GM12865 (cell line): Measurements from ENCODE around the gene CDK9.
"Not testable (repeated sequence)": the region's sequence is repeated elsewhere in the genome, so short reads cannot be mapped to it uniquely, and the experiment has no call there.

ENCODE experiments used
- DNase-seq: peaks from one replicate; pipeline ENCODE4 v3.0.0; 2010; ENCODE audit warnings: low read depth
- H3K4me3 ChIP-seq: 2 replicates; pipeline ENCODE4 v1.5.1; 2011; ENCODE audit warnings: mild to moderate bottlenecking, low read depth, low read length, control low read depth
- TF ChIP-seq, protein P1 (sequence below): IDR thresholded peaks from 2 replicates; pipeline ENCODE4 v1.5.1; 2011; ENCODE audit warnings: low read length, control low read depth, low read depth, inconsistent platforms; ENCODE audit not compliant: insufficient read depth; ENCODE audit errors: missing control alignments

CDK9 gene

DNA sequence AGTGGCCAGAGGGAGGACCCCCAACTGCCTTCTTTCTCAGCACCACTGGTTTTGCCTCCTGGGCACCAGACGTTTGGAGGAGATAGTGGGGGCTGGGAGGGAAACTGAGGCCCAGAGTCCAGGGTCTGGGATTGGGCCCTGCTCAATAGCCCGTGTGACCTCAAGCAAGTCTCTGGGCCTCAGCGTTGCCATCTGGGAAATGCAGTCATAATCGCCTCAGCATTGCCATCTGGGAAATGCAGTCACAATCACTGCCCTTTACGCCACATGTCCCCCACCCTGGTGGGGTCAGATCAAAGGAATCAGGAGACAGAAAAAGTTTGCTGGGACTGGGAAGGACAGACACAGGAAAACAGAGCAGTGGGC lies 8.9 kb upstream of the CDK9 start:
- DNase-seq = peak; percentile 57
- TF ChIP-seq, protein P1, sequence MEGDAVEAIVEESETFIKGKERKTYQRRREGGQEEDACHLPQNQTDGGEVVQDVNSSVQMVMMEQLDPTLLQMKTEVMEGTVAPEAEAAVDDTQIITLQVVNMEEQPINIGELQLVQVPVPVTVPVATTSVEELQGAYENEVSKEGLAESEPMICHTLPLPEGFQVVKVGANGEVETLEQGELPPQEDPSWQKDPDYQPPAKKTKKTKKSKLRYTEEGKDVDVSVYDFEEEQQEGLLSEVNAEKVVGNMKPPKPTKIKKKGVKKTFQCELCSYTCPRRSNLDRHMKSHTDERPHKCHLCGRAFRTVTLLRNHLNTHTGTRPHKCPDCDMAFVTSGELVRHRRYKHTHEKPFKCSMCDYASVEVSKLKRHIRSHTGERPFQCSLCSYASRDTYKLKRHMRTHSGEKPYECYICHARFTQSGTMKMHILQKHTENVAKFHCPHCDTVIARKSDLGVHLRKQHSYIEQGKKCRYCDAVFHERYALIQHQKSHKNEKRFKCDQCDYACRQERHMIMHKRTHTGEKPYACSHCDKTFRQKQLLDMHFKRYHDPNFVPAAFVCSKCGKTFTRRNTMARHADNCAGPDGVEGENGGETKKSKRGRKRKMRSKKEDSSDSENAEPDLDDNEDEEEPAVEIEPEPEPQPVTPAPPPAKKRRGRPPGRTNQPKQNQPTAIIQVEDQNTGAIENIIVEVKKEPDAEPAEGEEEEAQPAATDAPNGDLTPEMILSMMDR = no peak
- H3K4me3 ChIP-seq = peak overlapping the region; percentile 56

DNA sequence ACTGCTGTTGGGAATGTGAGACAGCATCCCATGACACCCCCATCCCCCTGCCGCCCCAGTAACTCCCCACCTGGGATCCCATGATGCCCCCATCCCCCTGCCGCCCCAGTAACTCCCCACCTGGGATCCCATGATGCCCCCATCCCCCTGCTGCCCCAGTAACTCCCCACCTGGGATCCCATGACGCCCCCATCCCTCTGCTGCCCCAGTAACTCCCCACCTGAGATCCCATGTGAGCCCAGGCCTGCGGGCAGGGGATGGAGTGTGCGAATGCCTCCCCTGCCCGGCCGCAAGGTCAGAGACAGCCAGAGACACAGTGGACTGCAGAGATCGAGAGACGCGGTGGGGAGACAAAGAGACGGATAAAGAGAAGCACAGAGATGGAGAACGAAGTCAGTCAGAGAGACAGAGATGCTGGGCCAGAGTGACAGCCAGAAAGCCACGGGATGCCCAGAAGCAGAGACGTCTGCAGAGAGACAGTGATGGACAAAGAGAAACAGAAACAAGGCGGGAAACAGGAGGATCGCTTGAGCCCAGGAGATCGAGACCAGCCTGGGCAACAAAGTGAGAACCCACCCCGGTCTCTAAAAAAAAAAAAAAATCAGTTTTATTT lies 8.4 kb upstream of the CDK9 start:
- DNase-seq = peak; percentile 44
- peak overlapping the region; percentile 56 for H3K4me3 ChIP-seq
- TF ChIP-seq, protein P1 = no peak

DNA sequence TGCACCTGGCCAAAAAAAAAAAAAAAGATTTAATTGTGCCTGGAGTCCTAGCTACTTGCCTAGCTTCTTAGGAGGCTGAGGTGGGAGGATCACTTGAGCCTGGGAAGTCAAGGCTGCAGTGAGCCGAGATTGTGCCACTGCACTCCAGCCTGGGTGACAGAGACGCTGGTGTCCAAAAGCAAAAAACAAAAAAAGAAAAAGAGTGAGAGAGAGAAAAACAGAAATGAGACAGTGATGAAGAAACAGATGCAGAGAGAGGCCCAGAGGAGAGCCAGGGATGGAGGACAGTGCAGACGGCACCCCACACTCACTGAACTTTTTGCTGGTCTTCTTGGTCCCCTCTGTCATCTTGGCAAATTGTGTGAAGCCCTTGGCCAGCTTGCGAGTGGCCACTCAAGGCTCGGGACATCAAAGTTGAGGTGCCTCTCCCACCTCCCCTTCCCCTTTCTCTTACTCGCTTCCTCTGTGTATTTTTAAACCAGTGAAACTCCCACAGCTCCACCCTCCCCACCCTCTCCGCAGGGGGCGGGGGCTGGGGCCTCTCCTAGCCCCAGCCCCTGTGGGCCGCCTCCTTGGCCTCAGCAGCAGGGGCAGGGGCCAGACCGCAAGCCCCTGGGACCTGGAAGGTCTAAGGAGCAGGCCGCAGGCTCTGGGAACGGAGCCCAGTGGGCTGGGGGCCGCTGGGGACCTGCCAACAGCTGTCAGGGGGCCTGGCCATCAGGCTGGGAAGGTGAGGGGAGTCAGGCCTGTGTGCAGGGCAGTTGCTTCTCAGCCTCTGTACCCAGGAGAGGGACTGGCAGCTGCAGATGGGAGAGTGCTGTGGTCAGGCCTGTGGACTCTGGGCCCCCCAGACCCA lies 7.3 kb upstream of the CDK9 start, which contains the start of gene SH2D3C:
Gene SH2D3C (minus strand): TSS at position 387 of the 856 bp plus-strand sequence. CDS start 39 bp downstream, at position 348.
- peak within 1 kb of the TSS; percentile 56 for H3K4me3 ChIP-seq
- TF ChIP-seq, protein P1 = no peak
- DNase-seq = peak; percentile 59

DNA sequence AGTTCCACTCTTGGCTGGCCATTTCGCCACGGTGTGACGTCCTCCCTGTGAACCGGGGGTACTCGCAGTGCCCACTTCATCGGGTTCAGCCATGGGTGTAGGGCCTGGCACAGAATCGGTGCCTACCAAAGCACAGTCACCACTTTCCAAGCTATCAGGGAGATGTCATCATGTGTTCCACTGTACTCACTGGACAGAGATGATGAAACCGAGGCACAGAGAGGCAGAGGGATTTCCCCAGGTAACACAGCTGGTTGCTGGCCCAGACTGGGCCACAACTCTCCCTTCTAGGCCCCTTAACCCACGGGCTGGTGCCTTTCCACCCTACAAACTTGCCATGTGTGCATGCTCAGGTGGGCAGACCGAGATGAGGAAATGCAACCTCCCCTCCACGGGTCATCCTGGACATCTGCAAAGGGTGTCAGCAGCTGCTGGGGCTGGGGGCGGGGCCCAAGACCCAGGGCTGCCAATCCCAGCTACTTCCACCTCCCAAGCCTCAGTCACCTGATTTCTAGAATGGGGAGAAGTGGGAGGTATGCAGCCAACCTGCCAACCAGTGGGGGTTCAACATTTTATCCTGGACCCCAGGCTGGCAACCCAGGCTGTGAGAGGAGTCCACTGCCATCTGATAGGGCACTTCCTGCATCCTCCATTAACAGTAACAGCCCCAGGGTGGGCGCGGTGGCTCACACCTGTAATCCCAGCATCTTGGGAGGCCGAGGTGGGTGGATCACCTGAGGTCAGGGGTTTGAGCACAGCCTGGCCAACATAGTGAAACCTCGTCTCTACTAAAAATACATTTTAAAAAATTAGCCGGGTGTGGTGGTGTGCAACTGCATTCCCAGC lies 6.5 kb upstream of the CDK9 start:
- TF ChIP-seq, protein P1 = no peak
- H3K4me3 ChIP-seq = peak overlapping the region; percentile 56
- DNase-seq = peak; percentile 88

DNA sequence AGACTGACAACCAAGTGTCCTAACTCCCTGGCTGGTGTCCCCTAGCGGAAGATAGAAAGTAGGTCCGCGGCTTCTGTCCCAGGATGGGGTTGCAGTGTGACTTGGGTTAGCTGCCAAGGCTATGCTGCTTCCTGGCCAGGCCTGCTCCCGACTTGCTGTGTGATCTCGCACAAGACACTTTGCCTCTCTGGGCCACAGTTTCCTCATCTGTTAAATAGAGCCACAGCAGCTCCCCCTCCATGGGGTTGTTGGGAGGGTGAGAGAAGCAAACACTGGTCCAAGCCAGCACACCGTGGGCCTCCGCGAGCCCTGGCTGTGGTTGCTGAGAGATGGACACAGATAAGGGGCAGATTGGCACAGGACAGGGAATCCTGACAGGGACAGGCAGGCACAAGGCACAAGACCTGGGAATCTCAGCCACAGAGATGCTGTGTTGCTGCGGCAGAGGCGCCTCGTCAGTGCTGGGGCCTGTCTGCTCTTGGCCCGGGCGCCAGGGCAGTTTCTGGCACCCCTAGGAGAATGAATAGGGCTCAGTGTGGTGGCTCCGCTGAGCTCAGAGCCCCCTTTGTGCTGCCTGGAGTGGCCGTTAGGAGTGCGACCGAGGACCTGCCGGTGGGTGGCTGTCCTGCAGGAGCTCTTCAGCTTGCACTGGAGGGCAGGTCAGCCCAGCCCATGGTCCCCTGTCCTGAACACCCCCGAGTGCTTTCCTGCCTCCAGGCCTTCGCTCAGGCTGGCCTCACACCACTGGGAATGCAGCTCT lies 5.5 kb upstream of the CDK9 start:
- TF ChIP-seq, protein P1 = no peak
- no peak overlapping the region for H3K4me3 ChIP-seq
- DNase-seq = no peak

DNA sequence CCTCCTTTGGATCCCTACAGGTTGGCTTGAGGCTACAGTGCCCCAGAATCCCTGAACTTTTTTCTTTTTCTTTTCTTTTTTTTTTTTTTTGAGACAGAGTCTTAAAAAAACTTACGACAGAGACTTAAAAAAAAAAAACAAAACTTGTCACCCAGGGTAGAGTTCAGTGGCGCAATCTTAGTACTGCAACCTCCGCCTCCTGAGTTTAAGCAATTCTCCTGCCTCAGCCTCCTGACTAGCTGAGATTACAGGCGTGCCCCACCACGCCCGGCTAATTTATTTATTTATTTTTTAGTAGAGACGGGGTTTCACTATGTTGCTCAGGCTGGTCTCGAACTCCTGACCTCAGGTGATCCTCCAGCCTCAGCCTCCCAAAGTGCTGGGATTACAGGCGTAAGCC lies 4.9 kb upstream of the CDK9 start:
- not testable (repeated sequence) for H3K4me3 ChIP-seq, DNase-seq

DNA sequence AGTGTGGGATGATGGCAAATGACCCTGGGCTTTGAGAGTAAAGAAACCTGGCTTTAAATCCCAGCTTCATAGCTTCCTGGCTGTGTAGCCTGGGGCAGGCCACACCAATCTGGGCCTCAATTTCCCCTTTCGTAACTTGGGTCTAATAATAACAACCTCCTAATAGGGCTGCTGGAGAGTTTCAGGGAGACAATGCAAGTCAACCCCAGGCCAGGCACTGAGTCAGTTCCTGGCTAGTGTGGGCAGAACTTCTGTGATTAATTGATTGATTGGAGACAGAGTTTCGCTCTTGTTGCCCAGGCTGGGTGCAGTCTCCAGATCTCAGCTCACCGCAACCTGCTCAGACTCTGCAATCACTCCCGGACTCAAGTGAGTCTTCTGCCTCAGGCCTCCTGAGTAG lies 4.0 kb upstream of the CDK9 start:
- TF ChIP-seq, protein P1 = no peak
- DNase-seq = no peak
- H3K4me3 ChIP-seq = no peak overlapping the region
